PC-9 (cell line): ENCODE results near the gene SPON1. TPM values are rescaled to one million over a fixed set of nuclear protein-coding genes. Genes with fewer than 3 reads are reported as not detected.

Experiments
- BruUV-seq: library from RNA; stranded (reverse); fragments of 400-500 nt; replicated peaks from 2 replicates; lab custom pipeline; 2021; lab: Mats Ljungman, UMichigan
- CTCF ChIA-PET: fragments of 300-600 bp; sonication (Branson Sonifier 250); formaldehyde crosslinking; loops from one replicate; lab custom pipeline; 2022; ENCODE audit warnings: antibody characterized with exemption; lab: Charles Lee
- POLR2A ChIA-PET: fragments of 300-600 bp; sonication (Branson Sonifier 250); formaldehyde crosslinking; loops from one replicate; lab custom pipeline; 2022; ENCODE audit warnings: antibody characterized with exemption; ENCODE audit not compliant: unreplicated experiment; lab: Charles Lee
- DNase-seq, 2 experiments: peaks; one replicate each; pipeline versions ENCODE4 v3.0.0 to v3.0.0-alpha.2; 2015 to 2022; ENCODE audit warnings: mixed read lengths in 1 of 2
- H2AFZ ChIP-seq: fragments of 200-600 bp; sonication (generic); 2 replicates; pipeline ENCODE4 v1.8.1; 2017; ENCODE audit warnings: antibody characterized with exemption
- H3F3A ChIP-seq: fragments of 200-600 bp; sonication (generic); 2 replicates; pipeline ENCODE4 v1.8.1; 2017; ENCODE audit warnings: antibody characterized with exemption, mild to moderate bottlenecking, low read depth; ENCODE audit not compliant: insufficient read depth
- H3K27ac ChIP-seq: fragments of 200-600 bp; sonication (generic); 2 replicates; pipeline ENCODE4 v1.6.1; 2016; ENCODE audit warnings: mixed run types
- H3K27me3 ChIP-seq: fragments of 200-600 bp; sonication (generic); 2 replicates; pipeline ENCODE4 v1.6.1; 2016; ENCODE audit warnings: low read depth, mixed run types; ENCODE audit not compliant: insufficient read depth
- H3K36me3 ChIP-seq: fragments of 200-600 bp; sonication (generic); 2 replicates; pipeline ENCODE4 v1.6.1; 2016; ENCODE audit warnings: low read depth, mixed run types
- H3K4me1 ChIP-seq: fragments of 200-600 bp; sonication (generic); replicated peaks from 2 replicates; pipeline ENCODE4 v1.6.1; 2016; ENCODE audit warnings: mixed run types; ENCODE audit not compliant: insufficient read depth
- H3K4me2 ChIP-seq: fragments of 200-600 bp; sonication (generic); 2 replicates; pipeline ENCODE4 v1.6.1; 2017; ENCODE audit warnings: mixed run types
- H3K4me3 ChIP-seq: fragments of 200-600 bp; sonication (generic); 2 replicates; pipeline ENCODE4 v1.6.1; 2016; ENCODE audit warnings: mixed run types
- H3K79me2 ChIP-seq: fragments of 200-600 bp; sonication (generic); 2 replicates; pipeline ENCODE4 v1.6.1; 2017; ENCODE audit warnings: low read depth, mixed run types
- H3K9me2 ChIP-seq: fragments of 200-600 bp; sonication (generic); 2 replicates; pipeline ENCODE4 v1.8.1; 2017; ENCODE audit warnings: mild to moderate bottlenecking; ENCODE audit not compliant: insufficient read depth
- H3K9me3 ChIP-seq: fragments of 200-600 bp; sonication (generic); 2 replicates; pipeline ENCODE4 v1.8.1; 2016; ENCODE audit warnings: low read depth; ENCODE audit not compliant: insufficient read depth
- H4K20me1 ChIP-seq: fragments of 200-600 bp; sonication (generic); 2 replicates; pipeline ENCODE4 v1.8.1; 2017; ENCODE audit not compliant: insufficient read depth
- CTCF ChIP-seq: fragments of 200-600 bp; sonication (generic); conservative IDR thresholded peaks from 2 replicates; pipeline ENCODE4 v1.6.1; 2017; ENCODE audit warnings: mixed run types, antibody characterized with exemption, mild to moderate bottlenecking, moderate library complexity
- EZH2 ChIP-seq: fragments of 200-600 bp; sonication (generic); IDR thresholded peaks from 2 replicates; pipeline ENCODE4 v1.8.0; 2017; ENCODE audit warnings: antibody characterized with exemption, low read depth
- intact Hi-C: fragments of 100-400 bp; cut with micrococcal nuclease; formaldehyde crosslinking; loops from one replicate; pipeline ENCODE4 v1.10.0; 2022; ENCODE audit not compliant: unreplicated experiment
- total RNA-seq: library from RNA; stranded (reverse); gene quantifications from 2 replicates; pipeline ENCODE4 v1.2.3, GENCODE V29; 2021

Gene SPON1
- total RNA-seq, 1 experiment from 2014 or later = 0.70 TPM

GRCh38 chr11:14041040-14041439 lies 78.5 kb downstream of the SPON1 start:
- Histone ChIP-seq H3K4me3 (no peak overlapping the region), H3K9me3 (no peaks in the 10 kb centered on the region), H3K4me1 (no peaks in the 10 kb centered on the region), H3F3A (no peaks in the 10 kb centered on the region), H3K36me3 (no peaks in the 10 kb centered on the region), H3K27me3 (no peaks in the 10 kb centered on the region), H2AFZ (no peak overlapping the region), H3K79me2 (no peaks in the 10 kb centered on the region), H4K20me1 (no peaks in the 10 kb centered on the region), H3K4me2 (no peak overlapping the region), H3K27ac (no peak overlapping the region), H3K9me2 (no peaks in the 10 kb centered on the region)
- no peak for TF ChIP-seq EZH2
- TF ChIP-seq CTCF = no peak; the same call in 1 of the 2 replicates
- intact Hi-C loops = no loop called here
- CTCF ChIA-PET = no interaction called here
- BruUV-seq = no TSS peak
- DNase-seq = no peak
- POLR2A ChIA-PET = no interaction called here

- no peak overlapping the region for H3K27ac ChIP-seq
- H3F3A ChIP-seq = no peaks in the 10 kb centered on the region
- no TSS peak for BruUV-seq
- intact Hi-C loops = no loop called here
- no peaks in the 10 kb centered on the region for H3K36me3 ChIP-seq
- H3K79me2 ChIP-seq = no peaks in the 10 kb centered on the region
- H4K20me1 ChIP-seq = no peaks in the 10 kb centered on the region
- TF ChIP-seq CTCF = no peak
- TF ChIP-seq EZH2 = no peak
- no peak overlapping the region for H2AFZ ChIP-seq
- no peak overlapping the region for H3K4me2 ChIP-seq
- no peaks in the 10 kb centered on the region for H3K9me3 ChIP-seq
- no peak for DNase-seq
- CTCF ChIA-PET = no interaction called here
- no peaks in the 10 kb centered on the region for H3K27me3 ChIP-seq
- H3K9me2 ChIP-seq = no peaks in the 10 kb centered on the region
- H3K4me1 ChIP-seq = no peaks in the 10 kb centered on the region
- H3K4me3 ChIP-seq = no peak overlapping the region
- POLR2A ChIA-PET = no interaction called here
These were observed 79.0 kb downstream of the SPON1 start for GRCh38 chr11:14041565-14041964.

GRCh38 chr11:14042686-14043465 lies 80.4 kb downstream of the SPON1 start:
- Histone ChIP-seq H3K4me1 (no peaks in the 10 kb centered on the region), H4K20me1 (no peaks in the 10 kb centered on the region), H3K4me2 (no peak overlapping the region), H3K36me3 (no peaks in the 10 kb centered on the region), H2AFZ (no peak overlapping the region), H3K27ac (no peak overlapping the region), H3K4me3 (no peak overlapping the region), H3K9me3 (no peaks in the 10 kb centered on the region), H3K9me2 (no peaks in the 10 kb centered on the region), H3K79me2 (no peaks in the 10 kb centered on the region), H3F3A (no peaks in the 10 kb centered on the region), H3K27me3 (no peaks in the 10 kb centered on the region)
- TF ChIP-seq CTCF (no peak), EZH2 (no peak)
- no peak for DNase-seq
- POLR2A ChIA-PET = no interaction called here
- intact Hi-C loops = no loop called here
- no TSS peak for BruUV-seq
- CTCF ChIA-PET = interaction anchor here (1.0 kb wide), 1 partner anchor 71 kb away, joined by 3 read pairs; no protein-coding TSS in a partner anchor
